Hindlimb muscle (tissue), 1 donor: Measurements from ENCODE around the gene SARM1. TPM values are rescaled to one million over a fixed set of nuclear protein-coding genes. Genes with fewer than 3 reads are reported as not detected.
A peak's percentile ranks its signal among the peaks of the same experiment; 100 is the strongest.
"Not testable (repeated sequence)": the region's sequence is repeated elsewhere in the genome, so short reads cannot be mapped to it uniquely, and the experiment has no call there.

ENCODE experiments used
- DNase-seq: peaks from one replicate; pipeline ENCODE4 v3.0.0-alpha.2; 2013
- polyA plus RNA-seq: library from polyadenylated mRNA; unstranded; fragments of 120-200 nt; gene quantifications from one replicate; pipeline ENCODE4 v1.2.1, GENCODE V29; 2013; ENCODE audit not compliant: insufficient read length

The SARM1 gene
- polyA plus RNA-seq, 1 donor = 6.4 TPM

DNA sequence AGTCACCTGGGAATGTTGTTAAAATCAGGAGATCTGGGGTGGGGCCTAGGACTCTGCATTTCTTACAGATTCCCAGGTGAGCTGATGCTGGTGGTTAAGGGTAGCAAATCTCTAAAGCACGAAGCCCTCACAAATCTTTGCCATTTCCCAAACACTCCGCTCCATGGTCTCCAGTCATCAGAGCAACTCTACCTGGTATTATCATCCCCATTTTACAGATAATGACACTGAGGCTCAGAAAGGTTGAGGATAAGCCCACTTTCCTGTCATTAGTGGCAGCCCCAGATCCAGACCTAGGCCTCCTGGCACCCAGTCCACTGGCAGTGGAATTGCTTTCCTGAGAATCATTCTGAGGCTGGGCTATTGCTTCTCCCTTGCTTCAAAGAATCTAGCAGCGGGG lies 25.8 kb downstream of the SARM1 start:
- DNase-seq = no peak

DNA sequence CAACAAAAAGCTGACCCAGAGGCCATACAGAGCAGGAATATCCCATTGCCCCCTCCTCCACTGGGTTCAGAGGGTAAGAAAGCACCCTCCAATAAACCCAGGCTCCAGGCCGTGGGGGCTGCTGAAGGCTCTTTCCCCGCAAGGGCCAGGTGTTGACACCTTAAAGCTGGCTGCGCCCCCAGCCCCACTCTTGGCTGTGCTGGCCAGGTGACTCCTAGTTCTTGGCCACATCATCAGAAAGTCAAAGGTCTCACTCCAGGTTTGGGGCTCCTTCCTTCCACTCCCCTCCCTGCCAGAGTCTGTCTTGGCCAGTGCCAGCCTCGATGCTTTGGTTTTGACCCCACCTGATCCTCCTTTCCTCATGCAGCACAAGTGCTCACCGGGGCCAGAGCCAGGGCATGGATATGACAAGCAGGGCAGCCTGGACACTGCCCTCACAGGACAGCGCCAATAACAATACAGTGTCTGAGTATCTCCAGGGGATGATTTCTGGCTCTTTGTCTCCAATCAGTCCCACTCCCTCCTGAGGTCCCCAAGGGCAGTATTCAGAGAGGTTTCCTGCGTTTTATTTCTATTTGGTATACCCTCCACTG lies 26.3 kb downstream of the SARM1 start:
- DNase-seq = no peak

DNA sequence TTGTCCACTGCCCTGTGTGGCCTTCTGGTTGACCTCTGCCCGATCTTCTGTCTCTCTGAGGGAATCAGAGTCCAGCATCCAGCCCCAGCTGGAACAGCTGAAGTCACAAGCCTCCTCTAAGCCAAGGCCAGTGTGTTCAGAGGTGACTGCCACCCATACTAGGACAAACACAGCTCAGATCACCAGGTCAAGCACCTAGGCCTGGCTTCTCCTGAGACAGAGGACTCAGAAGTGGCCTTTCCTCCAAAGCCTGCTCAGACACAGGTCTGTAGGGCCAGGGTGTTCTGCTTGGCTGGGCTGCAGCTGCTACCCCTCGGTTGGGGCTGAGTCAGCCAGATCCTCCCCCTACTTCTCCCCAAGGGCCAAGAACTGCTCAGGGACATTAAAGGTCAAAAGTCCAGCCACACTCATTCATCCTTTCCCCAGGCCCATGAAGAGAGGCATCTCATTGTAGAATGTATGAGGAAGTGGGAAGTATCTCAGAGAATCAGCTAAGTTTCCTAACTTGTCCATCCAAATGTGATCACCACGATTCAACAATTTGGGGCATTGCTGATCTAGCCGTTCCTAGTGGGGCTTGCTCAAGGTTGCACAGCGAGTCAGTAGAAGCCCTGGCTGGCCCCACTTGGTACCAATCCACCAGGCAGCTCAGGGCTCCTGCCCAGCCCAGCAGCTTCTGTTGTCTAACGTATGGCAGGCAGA lies 26.9 kb downstream of the SARM1 start:
- DNase-seq = no peak

DNA sequence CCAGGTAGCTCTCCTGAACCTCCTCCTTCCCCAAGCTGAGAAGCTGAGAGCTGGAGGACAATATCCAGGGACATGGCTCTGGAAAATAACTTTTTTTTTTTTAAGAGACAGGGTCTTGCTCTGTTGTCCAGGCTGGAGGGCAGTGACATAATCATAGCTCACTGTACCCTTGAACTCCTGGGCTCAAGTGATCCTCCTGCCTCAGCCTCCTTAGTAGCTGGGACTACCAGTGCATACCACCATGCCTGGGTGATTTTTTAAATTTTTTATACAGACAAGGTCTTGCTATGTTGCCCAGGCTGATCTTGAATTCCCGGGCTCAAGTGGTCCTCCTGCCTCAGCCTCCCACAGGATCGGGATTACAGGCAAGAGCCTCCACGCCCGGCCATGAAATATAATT lies 28.3 kb downstream of the SARM1 start:
- no peak for DNase-seq

DNA sequence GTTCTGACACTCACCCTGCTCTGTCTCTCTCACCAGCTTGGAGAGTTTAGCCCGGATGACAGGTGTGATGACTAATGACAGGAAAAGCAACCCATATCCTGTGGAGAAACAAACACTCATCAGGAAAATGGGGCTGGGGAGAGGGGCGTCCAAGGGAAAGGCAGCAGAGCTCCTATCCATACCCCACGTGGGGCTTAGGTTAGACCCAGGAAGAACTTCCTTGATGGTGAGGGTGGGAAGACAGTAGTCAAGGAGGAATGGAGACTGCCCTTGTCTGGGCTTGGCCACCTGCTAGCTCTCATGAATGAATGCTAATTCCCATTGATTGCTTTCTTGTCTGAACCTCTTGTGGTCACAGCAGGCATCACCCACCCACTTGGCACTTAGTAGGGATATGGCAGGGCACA lies 30.7 kb downstream of the SARM1 start:
- no peak for DNase-seq

DNA sequence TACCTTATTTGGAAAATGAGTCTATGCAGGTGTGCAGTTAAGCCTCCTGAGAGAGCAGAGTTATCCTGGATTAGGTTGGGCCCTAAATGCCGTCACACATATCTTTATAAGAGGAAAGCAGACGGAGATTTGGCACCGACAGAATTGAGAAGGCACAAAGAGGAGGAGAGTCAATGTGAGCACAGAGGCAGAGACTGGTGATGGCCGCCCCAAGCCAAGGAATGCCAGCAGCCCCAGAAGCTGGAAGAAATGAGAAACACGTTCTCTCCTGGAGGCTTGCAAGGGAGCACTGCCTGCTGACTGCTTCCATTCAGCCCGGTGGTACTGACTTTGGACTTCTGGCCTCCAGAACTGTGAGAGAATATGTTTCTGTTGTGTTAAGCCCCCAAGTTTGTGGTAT lies 31.4 kb downstream of the SARM1 start:
- no peak for DNase-seq

DNA sequence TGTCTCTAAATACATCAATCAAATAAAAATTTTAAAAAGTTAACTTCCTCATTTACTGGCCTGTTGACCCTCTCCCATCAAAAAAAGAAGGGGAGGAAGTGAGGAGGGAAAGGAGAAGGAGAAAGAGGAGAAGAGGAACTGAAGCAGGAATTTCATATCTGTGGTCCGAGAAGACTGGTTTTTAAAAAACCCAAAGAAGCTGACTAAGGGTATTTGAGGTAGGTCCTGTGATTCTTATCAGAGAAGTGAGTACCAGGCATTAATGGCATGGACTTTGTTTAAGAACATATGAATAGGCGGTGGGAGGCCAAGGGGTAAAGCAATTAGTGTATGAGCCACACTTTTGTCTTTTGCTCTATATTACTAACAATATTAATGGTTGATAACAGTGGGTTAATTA lies 32.5 kb downstream of the SARM1 start:
- no peak for DNase-seq

DNA sequence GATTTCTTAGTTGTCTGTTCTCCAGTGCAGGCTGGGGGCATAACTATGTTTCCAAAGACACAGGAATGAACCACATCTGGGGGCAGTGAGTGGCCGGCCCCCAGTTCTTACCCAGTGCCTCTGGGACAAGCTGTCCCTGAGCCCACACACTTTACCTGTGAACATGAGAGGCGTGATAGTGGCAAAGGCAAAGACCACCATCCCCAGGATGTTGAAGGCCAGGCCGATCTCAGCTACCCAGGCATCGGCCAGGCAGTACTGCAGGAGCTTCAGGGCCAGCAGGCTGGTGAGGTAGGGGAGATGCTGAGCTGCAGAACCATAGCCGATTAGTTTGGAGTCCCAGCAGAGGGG lies 32.9 kb downstream of the SARM1 start:
- DNase-seq = no peak

DNA sequence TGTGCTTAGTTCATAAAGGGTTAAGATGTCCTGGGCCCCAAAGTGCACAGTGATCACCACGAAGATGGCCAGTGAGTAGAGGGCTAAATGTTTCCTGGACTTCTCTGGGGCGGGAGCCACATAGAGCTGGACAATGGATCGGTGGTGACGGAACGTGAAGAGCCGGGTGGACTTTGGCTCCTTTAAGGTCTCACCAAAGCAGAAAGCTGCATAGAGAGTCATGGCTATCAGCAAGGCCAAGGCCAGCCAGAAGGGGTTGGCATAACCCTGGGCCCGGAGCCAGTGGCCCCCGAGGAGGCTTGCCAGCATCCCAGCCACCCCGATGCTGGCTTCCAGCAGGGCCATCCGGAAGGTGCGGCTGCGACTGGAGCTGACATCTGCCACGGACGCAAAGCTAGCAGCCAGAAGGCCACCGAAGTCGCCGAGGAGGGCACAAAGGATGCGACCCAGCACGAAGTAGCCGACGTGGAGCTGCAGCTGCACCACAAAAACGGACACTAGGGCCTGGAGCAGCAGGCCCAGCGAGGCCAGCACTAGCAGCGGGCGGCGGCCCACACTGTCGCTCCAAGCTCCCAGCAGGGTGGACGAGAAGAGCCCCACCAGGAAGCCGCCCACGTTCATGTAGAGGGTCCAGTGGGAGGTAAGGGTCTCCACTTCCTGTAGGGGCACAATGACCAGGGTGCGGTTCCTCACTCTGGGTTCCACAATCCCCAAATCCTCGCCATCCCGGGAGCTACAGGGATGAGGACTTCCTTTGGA lies 33.5 kb downstream of the SARM1 start:
- no peak for DNase-seq

DNA sequence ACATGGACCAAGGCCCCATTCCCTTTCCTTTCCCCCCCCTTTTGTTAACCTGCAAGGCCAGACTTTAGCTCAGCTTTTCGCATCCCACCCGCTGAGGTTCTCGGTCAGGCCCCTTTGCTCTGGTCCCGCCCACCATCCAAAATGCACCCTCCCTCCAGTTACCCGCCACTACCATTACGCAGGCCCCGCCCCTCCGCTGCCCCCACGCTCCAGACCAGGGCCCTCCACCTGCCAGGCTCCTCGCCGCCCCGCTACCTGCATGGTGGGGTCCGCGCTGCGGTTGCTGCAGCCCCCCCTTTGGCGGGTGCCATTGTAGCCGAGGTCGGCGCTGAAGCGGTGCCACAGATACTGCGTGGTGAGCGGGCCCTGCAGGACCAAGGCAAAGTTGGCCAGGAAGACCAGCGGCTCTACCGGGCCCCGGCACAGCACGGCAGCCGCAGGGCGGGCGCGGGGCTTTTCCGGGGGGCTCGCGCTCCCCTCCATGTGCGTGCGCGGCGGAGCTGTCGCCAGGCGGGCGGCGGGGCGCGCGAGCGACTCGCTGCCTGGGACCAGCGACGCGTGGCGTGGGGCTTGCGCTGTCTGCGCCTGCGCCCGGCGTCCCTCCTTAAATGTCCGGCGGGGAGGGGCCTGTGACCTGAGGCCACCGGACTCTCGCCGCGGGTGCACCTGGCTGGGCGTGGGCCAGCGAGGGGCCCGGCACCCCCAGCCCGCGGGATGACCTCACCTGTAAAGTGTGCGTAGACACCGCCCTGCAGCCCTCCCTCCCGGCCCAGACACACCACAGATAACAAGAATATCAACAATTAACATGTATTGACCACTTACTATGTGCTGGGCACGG lies 34.4 kb downstream of the SARM1 start, which contains the start of gene SLC46A1:
SLC46A1 (minus strand) TSS at position 581 of the 841 bp plus-strand sequence; CDS start at position 483, 98 bp downstream.
- peak; percentile 68 for DNase-seq

DNA sequence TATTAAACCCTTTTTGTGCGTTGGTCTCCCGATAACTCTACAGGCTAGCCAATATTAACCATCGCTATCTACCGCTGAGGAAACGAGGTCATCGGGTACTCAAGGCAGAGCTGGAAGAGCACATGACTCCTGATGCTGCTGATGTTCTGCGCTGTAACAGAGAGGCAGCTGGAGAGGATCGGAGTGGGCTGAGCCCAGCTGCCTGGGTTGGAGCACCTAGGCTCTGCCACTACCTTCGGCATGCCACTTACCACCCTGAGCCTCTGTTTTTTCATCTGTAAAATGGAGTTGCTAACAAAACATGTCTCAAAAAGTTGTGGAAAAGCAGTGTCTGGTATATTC lies 35.0 kb downstream of the SARM1 start:
- no peak for DNase-seq

DNA sequence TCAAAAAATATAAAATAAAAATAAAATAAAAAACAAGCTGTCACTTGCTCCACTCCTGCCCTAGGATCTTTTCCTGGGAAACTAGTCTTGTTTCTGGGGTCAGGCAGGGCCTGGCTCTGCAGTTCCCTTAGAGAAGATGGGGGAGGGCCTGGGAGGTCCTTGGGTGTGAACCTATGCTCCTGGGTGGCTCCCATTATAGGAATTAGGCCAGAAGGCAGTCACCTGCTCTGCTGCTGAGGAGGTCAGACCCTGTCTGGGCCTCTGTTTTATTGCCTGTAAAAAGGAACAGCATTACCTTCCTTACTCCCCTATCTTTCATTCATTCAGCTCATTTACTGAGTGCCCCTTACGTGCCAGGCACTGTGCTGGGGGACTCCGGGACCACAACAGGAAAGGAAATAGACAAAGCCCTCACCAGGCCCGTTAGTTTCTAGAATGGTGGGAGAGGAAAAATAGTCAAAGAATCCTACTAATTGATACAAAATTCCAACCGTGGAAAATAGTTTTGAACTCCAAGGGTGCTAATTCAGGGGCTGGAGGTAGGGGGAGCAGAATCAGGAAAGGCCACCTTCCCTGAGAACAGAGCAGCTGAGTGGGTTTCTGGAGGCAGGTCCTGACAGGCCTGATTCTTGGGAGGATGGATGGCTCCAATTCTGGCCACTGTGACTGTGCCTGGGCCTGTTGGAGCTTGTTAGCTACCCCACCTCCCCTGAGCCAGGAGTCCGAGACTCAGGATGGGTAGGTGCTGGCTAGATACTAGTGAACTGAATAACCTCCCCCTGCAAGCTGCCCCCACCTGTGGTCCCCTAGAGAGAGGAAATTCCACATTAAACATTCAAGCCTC lies 35.9 kb downstream of the SARM1 start:
- DNase-seq = no peak

DNA sequence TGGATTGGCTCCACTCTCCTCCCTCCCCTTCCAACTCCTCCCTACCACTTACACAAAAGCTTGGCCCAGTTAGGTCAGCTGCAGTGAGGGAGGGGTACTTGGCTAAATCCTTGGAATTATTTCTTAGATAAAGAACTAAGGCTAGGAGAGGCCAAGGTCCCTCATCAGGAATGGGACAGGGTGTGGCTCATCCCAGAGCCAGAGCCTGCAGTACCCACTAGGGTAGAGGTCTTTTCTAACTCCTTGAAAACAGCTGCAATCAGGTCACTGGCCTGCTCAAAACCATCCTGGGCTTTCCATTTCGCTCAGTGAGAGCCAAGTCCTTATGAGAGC lies 36.4 kb downstream of the SARM1 start:
- DNase-seq = no peak

DNA sequence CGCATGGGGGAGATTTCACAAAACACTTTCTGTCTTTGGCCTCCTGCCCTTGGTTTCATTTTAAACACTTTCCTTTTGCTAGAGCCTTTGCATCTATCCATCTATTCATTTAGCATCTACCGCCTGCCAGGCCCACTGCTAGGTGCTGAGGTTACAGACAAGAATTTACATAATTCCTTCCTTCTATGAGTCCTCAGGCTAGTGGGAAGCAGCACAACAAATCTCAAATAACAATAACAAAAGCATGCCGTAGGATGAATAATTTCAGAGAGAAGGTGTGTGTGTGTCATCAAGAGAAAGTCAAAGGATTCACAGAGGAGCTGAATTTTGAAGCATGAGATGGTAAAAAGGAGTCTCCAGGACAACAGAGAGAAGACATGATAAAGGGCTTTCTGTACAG lies 40.6 kb downstream of the SARM1 start:
- no peak for DNase-seq

DNA sequence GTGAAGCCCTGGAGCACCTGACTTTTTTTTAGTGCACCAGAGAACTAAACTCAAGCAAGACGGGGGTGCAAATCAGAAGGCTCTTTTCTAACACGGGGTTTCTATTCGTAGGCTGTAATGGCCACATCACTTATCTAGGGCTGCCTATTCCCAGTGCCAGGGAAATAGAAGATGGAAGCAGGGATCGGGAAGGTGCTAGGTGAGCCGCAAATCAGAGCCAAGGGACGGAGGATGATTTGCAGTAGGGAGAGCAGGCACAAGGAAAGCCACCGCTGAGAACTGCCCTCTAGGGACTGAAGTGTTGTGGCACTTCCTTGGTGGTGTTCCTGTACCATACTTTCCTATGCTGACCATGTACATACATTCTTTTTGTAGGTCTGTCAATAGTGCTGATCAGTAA lies 42.3 kb downstream of the SARM1 start:
- no peak for DNase-seq

DNA sequence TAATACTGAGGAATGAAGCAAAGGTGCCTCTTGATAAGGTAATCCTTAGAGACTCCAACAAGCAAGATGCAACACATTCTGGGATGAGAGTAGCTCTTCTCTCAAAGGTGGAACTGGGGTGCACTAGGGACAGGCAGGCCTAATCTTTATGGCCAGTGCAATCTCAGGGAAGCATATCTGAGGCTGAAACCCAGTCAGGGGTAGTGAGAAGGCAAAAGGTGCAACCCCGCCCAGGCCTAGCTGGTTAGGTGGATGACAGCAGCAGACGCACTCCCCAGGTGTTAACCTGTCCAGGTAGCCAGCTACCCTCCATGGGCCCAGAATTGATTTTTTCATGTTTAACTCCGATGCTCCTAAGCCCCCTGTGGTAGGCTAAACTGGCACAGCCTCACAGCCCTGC lies 44.4 kb downstream of the SARM1 start:
- no peak for DNase-seq

DNA sequence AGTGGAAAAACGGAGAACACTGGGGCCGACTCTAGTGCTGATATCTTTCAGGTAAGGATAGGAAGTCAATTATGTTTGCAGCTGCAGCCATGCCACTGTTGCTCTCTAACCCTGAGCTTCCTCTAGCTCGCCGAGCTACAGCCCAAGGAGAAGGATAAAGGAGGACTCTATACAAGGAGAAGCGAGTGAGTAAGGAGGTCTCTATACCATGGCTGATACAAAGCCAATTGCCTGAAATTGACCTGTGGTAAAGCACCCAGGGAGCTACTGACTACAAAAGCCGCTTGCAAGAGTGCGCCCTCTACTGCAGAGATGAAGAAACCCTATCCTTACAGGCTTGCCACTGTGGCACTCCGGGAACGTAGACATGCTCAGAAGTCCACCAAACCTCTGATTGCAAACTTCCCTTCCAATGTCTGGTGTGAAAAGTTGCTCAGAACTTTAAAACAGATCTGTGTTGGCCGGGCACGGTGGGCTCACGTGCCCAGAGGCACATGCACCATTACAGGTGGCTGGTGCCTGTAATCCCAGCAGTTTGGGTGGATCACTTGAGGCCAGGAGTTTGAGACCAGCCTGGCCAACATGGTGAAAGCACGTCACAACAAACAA lies 45.3 kb downstream of the SARM1 start:
- no peak for DNase-seq

DNA sequence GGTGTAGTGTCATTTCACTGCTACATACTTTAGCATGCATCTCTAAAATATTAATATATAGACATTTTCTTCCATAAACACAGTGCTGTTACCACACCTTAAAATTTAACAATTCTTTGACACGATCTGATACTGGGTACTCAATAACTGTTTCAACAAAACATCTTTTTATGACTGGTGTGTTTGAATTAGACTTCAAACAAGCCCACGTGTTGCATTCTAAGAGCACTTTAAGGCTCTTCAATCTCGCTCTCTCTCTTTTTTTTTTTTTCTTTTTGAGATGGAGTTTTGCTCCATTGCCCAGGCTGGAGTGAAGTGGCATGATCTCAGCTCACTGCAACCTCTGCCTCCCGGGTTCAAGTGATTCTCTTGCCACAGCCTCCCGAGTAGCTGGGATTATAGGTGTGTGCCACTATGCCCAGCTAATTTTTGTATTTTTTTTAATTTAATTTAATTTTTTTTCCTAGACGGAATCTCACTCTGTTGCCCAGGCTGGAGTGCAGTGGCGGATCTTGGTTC lies 50.4 kb downstream of the SARM1 start:
- DNase-seq = no peak

DNA sequence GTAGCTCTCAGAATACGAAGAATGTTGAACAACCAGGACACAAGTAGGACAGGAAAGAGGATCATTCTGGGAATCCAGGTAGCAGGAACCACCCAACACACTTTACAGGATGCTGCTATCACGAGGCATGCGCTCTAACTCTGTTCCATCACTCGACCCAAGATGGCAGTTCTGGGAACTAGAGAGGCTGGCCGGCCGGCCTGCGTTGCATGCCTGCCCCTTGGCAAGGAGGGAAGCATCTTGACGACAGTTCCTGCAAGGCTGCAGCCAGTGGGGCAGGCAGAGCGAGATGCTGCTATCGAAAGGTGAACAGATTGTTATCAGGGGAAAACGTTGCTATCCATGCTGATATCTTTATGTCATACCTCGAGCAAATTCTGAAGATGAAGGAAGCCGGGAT lies 53.7 kb downstream of the SARM1 start:
- DNase-seq = no peak

DNA sequence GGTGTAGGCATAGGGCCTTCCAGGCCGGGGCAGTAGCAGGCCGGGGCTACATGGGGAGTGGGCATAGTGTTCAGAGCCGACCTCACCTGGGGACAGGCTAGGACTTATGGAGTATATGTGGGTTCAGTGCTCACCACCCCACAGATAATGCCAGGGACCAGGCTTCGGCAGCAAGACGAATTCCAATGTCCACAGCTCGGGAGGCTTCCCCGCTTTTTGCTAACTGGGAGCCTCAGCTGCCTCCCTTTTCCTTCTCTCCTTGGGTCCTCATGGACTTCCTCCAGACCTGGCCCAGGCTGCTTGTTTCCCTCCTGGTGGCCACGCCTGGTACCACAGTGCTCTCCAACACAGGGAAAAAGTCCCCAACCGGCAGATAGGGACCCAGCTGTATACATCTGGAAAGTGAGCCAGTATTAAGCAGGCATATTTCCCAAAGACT lies 54.6 kb downstream of the SARM1 start:
- DNase-seq = no peak

DNA sequence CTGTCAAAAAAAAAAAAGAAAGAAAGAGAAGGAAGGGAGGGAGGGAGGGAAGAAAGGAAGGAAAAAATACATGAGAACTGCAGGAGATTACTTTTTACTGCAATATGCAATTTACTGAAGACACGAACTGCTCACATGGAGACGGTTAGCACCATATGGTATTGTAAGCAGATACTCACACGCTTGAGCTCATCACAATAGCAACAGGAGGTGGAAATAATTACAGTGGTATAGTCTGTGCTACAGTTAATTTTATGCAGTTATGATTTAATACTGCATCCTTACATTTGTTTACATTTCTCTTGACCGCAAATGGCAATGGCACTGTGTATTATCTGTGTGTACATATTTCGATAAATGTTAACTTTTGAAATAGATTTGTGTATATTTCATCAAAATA lies 55.9 kb downstream of the SARM1 start:
- no peak for DNase-seq

DNA sequence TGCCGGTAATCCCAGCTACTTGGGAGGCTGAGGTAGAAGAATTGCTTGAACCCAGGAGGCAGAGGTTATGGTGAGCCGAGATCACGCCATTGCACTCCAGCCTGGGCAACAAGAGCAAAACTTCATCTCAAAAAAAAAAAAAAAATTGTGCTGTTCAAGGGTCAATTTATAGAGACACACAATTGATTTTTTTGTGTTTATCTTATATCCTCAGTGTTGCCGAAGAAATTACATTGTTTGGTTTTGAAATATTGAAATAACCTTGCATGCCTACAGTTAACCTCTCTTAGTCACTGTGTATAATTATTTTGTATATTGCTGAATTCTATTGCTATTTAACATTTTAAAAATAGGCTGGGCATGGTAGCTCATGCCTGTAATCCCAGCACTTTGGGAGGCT lies 56.5 kb downstream of the SARM1 start:
- not testable (repeated sequence) for DNase-seq
